GM19240 (cell line): ENCODE data around the gene CCDC184.
A peak's percentile ranks its signal among the peaks of the same experiment; 100 is the strongest.

Experiments used
- DNase-seq: peaks from one replicate; pipeline ENCODE4 v3.0.0; 2011; ENCODE audit warnings: low spot score; ENCODE audit not compliant: insufficient read length

The CCDC184 gene

DNA sequence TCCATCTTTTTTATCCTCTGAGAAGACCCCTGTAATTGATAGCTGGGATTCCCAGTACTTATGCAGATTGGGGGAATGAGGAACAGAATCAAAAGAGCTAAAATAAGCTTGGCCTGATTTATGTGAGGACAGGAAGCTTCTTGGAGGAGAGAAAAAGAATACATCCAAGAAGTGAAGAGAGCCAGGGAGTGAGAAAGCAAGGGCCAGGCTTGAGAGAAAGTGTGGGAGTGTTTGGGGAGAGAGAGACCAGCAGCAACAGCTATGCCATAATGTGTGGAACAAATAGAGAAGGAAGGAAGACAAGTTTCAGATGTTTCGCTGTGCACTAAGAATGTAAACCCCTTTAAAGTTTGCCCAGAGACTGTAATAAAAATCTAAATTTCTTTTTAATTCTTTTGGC is 4.0 kb upstream of the CCDC184 start:
- no peak for DNase-seq

DNA sequence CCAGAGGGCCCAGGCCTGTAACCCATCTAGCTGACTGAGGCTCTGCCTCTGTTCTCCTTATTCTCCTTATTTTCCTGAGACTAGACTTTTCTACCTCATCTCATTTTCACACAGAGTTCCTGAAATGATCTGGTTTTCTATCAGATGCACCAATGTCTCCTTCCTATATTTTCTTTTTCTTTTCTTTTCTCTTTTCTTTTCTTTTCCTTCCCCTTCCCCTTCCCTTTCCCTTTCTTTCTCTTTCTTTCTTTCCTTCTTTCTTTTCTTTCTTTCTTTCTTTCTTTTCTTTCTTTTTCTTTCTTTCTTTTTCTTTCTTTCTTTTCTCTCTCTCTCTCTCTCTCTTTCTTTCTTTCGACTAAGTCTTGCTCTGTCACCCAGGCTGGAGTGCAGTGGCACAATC is 3.0 kb upstream of the CCDC184 start:
- DNase-seq = no peak

DNA sequence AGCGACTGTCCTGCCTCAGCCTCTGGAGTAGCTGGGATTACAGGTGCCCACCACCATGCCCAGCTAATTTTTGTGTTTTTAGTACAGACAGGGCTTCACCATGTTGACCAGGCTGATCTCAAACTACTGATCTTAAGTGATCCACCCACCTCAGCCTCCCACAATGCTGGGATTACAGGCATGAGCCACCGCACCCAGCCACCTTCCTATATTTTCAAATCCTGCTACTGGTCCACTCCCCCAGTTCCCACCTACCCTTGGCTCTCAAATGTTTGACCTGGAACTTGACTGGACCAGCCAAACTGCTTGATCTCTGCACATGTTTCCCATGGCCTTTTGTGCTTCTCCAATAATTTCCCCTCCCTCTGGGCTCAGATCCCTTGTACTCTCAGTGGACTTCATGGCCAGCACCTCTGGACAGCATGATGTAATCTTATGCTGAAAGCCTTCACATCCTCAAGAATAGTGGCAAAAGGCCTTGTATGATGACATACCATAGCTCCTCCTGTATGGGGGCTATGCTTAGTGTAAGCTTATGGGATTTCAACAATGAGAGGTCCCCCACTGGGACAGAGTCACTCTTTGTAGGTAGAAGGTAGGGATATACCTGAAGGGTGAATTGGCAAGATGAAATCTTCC is 2.5 kb upstream of the CCDC184 start:
- no peak for DNase-seq

DNA sequence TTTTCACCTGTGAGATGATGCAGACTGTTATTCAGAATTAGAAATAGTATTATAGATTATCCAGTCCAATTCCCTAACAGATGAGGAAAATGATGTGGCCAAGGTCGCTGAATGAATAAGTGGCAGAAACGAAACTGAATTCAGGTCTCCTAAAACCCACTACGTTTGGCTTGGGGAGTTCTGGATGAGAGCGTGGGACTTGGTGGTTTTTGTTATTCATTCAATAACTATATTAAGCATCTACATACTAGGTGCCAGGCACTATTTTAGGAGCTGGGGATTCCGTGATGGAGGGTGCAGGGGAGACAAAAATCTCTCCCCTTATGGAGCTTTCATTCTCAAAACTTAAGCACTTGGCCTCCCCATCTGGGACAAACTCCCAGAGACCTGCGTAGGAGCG is 813 bp upstream of the CCDC184 start:
- DNase-seq = no peak

DNA sequence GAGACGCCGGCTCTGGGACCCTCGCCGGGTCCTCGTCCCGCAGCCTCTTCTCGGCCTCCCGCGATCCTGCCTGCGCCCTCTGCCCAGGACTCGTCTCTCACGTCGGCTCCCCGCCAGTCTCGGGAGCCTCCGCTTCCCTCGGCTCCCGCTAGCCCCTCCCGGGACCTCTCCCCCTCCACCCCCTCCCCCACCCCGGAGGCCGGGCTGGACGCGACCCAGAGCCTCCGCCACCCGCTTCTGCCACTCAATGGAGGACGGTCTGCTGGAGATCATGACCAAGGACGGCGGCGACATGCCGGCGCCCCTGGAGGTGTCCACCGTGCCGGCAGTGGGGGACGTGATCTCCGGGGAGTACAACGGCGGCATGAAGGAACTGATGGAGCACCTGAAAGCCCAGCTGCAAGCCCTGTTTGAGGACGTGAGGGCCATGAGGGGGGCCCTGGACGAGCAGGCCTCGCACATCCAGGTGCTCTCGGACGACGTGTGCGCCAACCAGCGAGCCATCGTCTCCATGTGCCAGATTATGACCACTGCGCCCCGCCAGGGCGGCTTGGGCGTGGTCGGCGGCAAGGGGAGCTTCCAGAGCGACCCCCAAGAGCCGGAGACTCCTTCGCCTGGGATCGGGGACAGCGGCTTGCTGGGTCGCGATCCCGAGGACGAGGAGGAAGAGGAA is 568 bp downstream of the CCDC184 start:
- no peak for DNase-seq

DNA sequence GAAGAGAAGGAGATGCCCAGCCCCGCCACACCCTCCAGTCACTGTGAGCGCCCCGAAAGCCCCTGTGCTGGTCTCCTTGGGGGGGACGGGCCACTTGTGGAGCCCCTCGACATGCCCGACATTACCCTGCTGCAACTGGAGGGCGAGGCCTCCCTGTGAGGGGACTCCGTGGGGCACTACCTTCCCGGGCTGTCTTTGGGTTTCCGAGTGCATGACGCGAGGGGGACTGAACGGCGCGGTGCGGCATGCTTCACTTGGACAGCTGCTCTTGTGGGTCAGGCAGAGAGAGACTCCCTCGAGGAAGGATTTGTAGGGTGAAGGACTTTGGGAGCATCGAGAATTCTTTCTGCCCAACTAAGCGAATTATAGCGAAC is 1.1 kb downstream of the CCDC184 start:
- no peak for DNase-seq

DNA sequence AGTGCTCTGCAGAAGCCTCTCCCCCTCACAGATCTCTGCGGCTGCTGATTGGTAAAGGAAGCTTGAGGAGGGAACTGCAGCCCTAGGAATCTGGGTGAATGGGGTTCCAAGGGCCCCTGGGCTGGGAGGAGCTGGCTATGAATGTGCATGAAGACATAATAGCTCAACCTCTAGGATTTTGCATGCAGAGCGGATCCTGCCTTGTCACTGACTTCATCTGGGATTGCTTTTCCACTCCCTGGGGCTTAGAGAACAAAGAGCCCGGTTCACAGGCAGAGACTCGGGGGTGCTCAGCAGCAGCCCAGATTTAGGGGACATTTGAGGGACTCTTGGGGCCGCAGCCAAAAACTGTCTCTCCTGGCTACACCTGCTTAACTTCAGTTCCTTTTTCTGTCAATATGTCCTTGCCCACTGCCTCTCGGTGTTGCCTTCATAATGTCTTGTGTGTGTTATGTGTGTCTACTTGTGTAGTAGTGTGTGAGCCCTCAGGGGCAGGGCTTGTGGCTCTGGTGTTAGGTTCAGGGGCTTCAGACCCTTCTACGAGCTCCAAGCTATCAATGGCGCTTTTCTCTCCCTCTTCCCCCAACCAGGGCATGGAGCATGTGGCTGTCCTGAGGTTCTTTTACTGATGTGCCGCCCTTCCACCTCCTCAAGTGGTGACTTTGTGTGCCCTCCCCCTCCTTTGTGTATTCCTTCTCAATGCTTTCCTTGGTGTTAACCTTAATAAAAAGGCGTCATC is 1.9 kb downstream of the CCDC184 start:
- DNase-seq = no peak

DNA sequence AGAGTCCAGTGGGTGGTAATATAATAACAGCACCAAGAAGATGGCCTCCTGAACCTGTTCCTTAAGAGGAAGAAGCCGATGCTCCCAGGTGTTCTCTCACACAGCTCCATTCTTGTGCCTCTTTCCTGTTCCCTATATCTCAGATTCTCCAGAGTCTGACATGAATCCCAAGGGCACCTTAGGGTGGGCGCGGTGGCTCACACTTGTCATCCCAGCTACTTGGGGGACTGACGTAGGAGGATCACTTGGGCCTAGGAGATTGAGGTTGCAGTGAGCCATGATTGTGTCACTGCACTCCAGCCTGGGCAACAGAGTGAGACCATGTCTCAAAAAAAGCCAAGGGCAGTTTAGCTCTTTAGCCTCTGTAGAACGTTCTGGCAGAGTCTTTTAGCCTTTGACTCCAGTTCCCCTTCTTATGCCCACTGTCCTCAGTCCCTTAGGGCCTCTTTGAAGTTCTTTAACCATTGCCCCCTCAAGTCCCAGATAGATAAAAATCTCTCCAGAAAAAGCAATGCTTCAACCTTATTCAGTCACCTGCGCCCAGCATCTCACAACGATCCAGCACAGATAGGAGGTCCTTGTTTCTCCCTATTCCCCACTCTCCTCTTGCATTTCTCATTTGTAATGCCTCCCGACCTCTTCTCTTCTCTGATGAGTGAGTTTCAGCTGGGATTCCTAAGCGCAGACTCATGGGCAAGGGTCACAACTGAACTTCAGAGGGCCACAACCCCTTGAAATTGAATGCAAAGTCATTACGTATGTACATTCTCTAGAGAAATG is 4.7 kb downstream of the CCDC184 start:
- no peak for DNase-seq

DNA sequence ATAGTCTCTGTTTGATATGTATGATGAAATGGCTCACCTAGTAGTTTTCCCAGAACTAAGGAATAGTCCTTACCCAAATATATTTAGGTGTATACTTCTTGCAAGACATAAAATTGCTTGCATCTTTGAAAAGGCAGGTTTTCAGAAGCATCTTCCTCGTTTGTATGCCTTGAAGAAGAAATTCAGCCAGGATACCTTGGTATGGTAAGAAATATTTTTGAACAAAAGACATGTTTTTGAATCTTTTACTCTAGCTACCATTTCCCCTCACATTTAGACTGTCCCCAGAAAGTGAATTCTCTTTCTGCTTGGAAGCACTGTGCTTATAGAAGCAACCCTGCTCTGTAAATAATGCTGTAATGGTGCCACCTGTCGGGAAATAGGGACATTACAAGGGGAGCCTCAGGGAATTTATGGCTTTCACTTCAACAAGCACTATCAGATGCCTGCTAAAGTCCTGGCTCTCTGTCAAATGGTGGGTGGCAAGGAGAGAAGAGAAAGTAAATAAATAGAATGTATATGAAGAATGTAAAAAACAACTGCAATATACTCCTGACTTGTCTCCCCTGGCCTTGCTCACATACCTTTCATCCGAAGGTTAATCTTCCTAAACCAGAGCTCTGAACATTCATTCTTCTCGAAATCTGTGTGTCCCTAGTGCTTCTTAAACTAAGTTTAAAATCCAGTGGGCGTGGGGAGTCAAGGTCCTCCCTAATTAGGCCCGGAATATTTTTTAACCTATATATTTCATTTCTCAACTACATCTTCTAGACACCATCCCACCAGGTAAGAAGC is 6.1 kb downstream of the CCDC184 start:
- no peak for DNase-seq

DNA sequence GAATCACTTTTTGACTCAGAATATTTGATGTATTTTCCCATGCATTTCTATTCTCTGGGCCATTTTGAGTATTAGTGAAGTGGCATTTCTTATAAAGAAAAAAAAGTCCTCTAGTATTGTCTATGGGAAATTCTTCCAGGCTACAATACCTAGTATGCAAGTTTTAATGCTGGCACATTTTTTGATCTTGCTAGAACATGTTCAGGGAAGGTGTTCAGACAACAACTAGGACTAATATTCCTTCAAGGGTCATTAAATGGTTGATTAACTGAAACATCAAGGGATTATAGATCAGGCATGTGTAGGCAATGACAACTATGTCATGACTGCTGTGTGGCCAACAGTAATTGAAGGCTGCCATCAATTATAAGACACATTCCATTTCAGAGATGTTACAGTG is 7.7 kb downstream of the CCDC184 start:
- DNase-seq = no peak

DNA sequence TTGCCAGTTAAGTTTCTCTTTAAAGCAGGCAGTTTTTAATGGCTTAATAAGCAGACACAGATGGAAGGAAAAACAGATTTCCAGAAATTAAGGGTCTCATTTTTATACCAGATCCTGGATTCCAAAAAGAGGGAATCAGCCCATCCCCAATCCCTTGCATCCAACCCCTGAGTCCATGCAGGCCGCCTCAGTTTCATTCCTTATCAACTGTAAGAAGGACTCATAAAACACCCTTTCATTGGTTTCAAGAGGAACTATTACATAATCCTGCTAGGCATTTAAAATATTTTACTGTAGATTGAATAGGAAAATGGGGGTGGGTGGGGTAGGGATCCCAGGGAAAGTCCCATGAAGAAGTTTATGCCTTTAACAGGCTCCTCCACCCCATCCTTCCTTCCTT is 9.4 kb downstream of the CCDC184 start:
- DNase-seq = no peak

DNA sequence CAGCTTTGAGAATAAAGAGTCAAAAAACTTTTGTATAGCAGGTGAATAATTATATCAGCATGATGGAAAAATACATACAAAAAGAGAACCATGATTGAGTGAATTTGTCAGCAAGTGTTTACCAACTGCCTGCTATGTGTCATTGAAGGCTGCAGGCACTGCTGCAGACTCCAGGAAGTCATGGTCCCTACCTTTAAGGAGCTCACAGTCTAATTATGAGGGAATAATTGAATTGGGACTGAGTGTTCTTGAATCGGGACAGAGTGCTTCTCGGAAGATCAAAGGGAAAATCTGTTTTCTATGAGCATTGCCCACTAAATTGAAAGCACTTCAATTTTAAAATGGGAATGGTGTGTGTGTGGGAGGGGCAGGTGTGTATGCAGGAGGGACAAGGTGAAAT is 10.2 kb downstream of the CCDC184 start:
- no peak for DNase-seq

DNA sequence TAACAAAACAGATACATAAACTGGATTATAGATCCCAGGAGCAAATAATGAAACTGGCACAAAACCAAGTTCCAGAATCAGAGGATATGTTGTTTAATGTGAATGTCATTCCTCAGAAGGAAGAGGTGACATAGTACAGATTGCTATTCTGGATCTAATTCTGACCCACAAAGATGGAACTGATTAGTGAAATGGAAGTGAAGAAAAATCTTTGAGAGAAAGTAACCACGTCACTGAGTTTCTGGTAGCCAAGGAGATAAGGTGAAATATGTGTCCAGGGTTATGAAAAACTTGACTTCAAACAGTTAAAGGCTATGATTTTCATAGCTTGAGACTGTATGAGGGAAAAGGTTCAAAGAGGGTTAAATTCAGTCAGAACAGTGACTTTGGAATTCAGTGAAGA is 11.4 kb downstream of the CCDC184 start:
- no peak for DNase-seq

DNA sequence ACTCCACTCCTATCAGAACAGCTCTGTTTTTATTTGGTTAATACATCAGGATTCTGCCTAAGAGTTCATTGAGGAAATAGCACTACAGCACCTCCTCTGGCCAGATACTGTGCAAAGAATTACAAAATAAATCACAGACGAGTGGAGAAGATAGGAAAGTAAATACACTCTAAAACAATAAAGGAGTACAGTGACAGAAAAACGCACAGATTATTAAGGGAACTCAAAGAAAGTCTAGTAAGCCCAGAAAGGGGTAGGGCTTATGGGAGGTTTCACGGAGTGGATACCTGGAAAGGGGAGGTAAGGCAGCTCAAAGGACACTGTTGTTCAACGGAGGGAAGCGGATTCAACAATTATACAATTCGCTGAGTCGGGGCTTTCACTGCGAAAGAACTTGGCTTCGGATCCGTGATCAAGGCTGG is 14.1 kb downstream of the CCDC184 start:
- DNase-seq = no peak

DNA sequence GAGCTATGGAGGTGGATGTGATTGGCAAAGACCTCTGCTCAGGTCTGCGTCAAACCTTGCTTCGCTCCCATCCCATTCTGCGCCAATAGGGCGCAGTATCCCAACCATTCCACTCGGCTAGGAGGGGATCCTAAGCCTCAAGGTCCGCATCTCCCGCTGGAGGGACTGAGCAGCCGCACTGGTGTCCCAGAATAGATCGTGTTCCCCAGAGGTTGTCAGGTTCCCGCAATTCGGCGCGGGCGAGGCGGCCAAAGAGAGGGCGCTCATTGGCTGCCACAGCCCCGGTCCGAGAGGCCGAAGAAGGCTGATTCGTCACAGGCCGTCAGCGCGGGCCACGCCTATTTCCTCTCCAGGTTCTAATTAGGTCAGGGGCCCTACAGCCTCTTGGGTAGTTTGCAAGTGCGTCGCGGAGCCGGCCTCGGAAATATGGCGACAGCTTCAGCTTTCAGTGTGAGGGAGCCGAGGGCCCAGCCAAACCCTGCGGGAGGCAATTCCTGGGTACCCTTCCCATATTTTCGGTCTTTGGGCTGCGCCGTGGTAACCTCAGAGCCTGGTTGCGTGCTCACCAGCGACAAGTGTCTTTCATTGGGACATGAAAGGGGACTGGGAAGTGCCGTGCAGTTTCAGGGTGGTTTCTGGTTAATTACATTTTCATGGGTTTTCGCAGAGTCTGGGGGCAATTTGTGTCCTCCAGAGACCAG is 14.7 kb downstream of the CCDC184 start:
- peak; percentile 70 for DNase-seq

DNA sequence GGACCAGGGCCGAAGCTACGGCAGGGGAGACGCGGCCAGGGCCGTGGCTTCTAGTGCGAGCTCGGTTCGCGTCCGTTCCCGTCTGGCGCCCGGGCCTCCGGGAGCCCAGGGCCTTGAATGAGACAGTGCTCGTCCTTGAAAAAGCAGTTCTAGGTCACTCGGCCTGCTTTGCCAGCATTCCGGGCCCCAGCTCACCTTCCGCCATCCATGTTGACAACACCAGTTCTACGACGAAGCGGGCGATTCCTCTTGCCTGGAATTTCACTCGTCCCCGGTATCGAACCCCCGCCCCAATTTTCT is 15.2 kb downstream of the CCDC184 start:
- no peak for DNase-seq

DNA sequence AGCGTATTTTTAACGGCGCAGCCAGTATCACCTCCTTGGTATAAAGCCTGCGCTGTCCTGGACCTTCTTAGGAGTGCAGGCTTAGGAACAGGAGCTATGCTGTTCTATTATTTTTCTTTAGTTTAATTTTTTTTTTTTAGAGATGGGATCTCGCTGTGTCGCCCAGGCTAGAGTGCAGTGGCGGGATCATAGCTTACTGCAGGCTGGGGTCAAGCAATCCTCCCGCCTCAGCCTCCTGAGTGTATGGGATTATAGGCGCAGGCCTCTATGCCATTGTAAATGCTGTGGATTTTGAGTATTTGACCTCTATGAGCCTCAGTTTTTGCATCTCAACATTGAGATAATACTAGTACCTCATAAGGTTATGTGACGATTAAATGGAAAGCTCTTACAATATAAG is 15.5 kb downstream of the CCDC184 start:
- no peak for DNase-seq

DNA sequence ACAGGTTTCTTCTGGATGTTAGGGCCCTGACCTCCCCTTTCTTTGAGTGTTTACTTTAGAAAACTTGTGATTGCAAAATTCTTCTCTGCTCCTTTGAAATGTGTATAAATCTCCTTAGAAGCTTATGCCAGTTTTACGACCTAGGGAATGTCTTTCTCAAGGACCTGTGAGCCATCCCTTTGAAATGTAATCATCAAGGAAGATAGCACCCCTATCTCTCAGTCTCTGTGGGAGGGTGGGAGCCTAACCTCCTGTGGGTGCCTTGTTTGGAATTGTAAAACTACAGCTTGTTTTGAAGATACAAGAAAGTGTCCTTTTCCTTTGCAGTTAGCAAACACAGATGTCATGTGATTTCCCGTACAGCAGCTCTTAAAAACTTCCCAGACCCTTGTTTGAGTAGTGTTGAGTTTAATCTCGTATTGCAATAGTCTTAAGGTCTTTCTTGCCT is 16.4 kb downstream of the CCDC184 start:
- DNase-seq = no peak

DNA sequence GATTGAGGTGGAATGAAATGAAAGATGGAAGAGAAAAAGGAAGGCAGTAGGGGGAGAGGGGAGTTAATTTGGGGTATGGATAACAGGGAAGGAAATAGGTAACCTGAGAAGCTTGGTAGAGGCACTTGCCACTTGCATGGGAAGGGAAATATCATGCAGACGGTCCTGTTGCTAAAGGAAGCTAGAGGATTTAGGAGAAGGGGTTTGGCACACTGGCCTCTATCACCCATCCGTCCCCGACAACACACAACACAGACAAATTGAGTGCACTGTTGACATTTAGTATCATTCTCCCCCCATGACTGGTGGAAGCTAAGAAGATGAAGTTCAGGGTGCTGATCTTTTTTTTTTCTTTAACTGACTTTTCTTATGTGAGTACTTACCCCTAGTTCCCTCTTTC is 17.6 kb downstream of the CCDC184 start:
- DNase-seq = no peak

DNA sequence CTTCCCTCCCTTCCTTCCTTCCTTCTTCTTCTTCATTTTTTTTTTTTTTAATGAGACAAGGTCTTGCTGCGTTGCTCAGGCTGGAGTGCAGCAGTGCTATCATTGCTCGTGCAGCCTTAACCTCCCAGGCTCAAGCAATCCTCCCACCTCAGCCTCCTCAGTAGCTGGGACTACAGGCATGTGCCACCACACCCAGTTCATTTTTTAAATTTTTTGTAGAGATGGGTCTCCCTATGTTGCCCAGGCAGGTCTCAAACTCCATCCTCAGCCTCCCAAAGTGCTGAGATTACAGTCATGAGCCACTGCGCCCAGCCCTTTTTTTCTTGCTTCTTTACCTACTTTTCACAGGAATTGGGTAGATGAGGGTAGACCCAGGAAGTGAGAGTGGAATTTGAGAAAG is 18.1 kb downstream of the CCDC184 start:
- DNase-seq = no peak

DNA sequence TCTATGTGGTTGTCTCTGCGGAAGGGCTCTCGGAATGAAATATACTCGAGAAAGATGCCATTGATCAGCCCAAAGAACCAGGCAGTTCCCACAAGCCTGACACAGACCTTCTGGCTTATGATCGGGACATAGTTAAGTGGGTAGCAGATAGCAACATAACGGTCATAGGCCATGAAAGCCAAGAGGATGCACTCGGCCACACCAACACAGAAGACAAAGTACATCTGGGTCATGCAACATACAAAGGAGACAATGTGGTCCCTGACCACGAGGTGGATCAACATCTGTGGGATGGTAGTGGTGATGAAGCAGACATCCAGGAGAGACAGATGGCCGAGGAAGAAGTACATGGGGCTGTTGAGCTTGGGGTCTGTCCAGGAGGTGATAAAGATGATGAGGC is 19.3 kb downstream of the CCDC184 start:
- no peak for DNase-seq
